HepG2 (cell line): ENCODE data around the gene PIGO. TPM values are rescaled to one million over a fixed set of nuclear protein-coding genes. Genes with fewer than 3 reads are reported as not detected.

Experiments
- FOXC1 ChIP-seq: sonication (generic); formaldehyde crosslinking; IDR thresholded peaks from 2 replicates; pipeline ENCODE4 v1.8.0; 2022; ENCODE audit warnings: mild to moderate bottlenecking, missing genetic modification reagents, borderline replicate concordance
- GLI4 ChIP-seq: sonication (generic); formaldehyde crosslinking; IDR thresholded peaks from 2 replicates; pipeline ENCODE4 v1.5.1; 2020; ENCODE audit warnings: missing genetic modification reagents, mild to moderate bottlenecking, moderate library complexity, borderline replicate concordance
- HOXD1 ChIP-seq: sonication (generic); formaldehyde crosslinking; IDR thresholded peaks from 2 replicates; pipeline ENCODE4 v1.5.0; 2020; ENCODE audit warnings: missing genetic modification reagents
- PHF21A ChIP-seq: sonication (generic); formaldehyde crosslinking; IDR thresholded peaks from 2 replicates; pipeline ENCODE4 v1.5.0; 2020; ENCODE audit warnings: mild to moderate bottlenecking, missing genetic modification reagents
- ZNF124 ChIP-seq: sonication (generic); formaldehyde crosslinking; IDR thresholded peaks from 2 replicates; pipeline ENCODE4 v1.4.0; 2020; ENCODE audit warnings: missing genetic modification reagents
- ZNF33B ChIP-seq: sonication (generic); formaldehyde crosslinking; IDR thresholded peaks from 2 replicates; pipeline ENCODE4 v1.5.1; 2020; ENCODE audit warnings: mild to moderate bottlenecking, missing genetic modification reagents
- ZNF354B ChIP-seq: sonication (generic); formaldehyde crosslinking; IDR thresholded peaks from 2 replicates; pipeline ENCODE4 v1.8.0; 2022; ENCODE audit warnings: mild to moderate bottlenecking, missing genetic modification reagents
- ZNF383 ChIP-seq: sonication (generic); formaldehyde crosslinking; IDR thresholded peaks from 2 replicates; pipeline ENCODE4 v1.4.0; 2020; ENCODE audit warnings: missing genetic modification reagents, mild to moderate bottlenecking, borderline replicate concordance
- ZNF572 ChIP-seq: sonication (generic); formaldehyde crosslinking; IDR thresholded peaks from 2 replicates; pipeline ENCODE4 v1.5.1; 2020; ENCODE audit warnings: mild to moderate bottlenecking, missing genetic modification reagents
- ZNF619 ChIP-seq: sonication (generic); formaldehyde crosslinking; IDR thresholded peaks from 2 replicates; pipeline ENCODE4 v1.4.0; 2020; ENCODE audit warnings: mild to moderate bottlenecking, missing genetic modification reagents
- ZNF746 ChIP-seq: sonication (generic); formaldehyde crosslinking; IDR thresholded peaks from 2 replicates; pipeline ENCODE4 v1.8.0; 2022; ENCODE audit warnings: mild to moderate bottlenecking, missing genetic modification reagents
- ZSCAN22 ChIP-seq: sonication (generic); formaldehyde crosslinking; IDR thresholded peaks from 2 replicates; pipeline ENCODE4 v1.4.0; 2020; ENCODE audit warnings: mild to moderate bottlenecking, missing genetic modification reagents
- polyA plus RNA-seq, 8 experiments: library from polyadenylated mRNA; depleted of rRNA in 3 of 8; stranded (reverse) in 7 of 8; unstranded in 1 of 8; fragments of >200 nt; fragmentation: Illumina TruSeq in 4 of 8; extraction: Trizol in 4 of 8; gene quantifications; 2 replicates each; pipeline versions ENCODE4 v1.2.1 to v1.2.3, GENCODE V29; 2011 to 2016; ENCODE audit warnings: low read depth in 4 of 8, missing spikeins in 1 of 8, mixed read lengths in 1 of 8; ENCODE audit not compliant: insufficient read depth in 1 of 8
- total RNA-seq, 5 experiments: library from RNA; depleted of rRNA; stranded (reverse); fragments of >200 nt; fragmentation: Illumina TruSeq; extraction: Trizol; gene quantifications; 2 replicates each; pipeline ENCODE4 v1.2.3, GENCODE V29; 2016; ENCODE audit warnings: low read depth in 1 of 5
- TF ChIP-seq, protein P1 (sequence below): sonication (generic); formaldehyde crosslinking; IDR thresholded peaks from 2 replicates; pipeline ENCODE4; 2020; ENCODE audit warnings: missing genetic modification reagents, mild to moderate bottlenecking, borderline replicate concordance
- TF ChIP-seq, protein P2 (sequence below): sonication (generic); formaldehyde crosslinking; IDR thresholded peaks from 2 replicates; pipeline ENCODE4 v1.5.0; 2020; ENCODE audit warnings: mild to moderate bottlenecking, missing genetic modification reagents, borderline replicate concordance
- TF ChIP-seq, protein P3 (sequence below): sonication (generic); formaldehyde crosslinking; IDR thresholded peaks from 2 replicates; pipeline ENCODE4 v1.8.0; 2022; ENCODE audit warnings: mild to moderate bottlenecking, missing genetic modification reagents, moderate library complexity
- TF ChIP-seq, protein P4 (sequence below): sonication (generic); formaldehyde crosslinking; IDR thresholded peaks from 2 replicates; pipeline ENCODE4 v1.9.0; 2021; ENCODE audit warnings: missing genetic modification reagents, mild to moderate bottlenecking, borderline replicate concordance

PIGO gene
- total and polyA plus RNA-seq, 2 of the 13 experiments (the other 11 are each of a cell fraction or from before 2014, with no cell fraction given): 20.5 to 26.2 TPM

DNA sequence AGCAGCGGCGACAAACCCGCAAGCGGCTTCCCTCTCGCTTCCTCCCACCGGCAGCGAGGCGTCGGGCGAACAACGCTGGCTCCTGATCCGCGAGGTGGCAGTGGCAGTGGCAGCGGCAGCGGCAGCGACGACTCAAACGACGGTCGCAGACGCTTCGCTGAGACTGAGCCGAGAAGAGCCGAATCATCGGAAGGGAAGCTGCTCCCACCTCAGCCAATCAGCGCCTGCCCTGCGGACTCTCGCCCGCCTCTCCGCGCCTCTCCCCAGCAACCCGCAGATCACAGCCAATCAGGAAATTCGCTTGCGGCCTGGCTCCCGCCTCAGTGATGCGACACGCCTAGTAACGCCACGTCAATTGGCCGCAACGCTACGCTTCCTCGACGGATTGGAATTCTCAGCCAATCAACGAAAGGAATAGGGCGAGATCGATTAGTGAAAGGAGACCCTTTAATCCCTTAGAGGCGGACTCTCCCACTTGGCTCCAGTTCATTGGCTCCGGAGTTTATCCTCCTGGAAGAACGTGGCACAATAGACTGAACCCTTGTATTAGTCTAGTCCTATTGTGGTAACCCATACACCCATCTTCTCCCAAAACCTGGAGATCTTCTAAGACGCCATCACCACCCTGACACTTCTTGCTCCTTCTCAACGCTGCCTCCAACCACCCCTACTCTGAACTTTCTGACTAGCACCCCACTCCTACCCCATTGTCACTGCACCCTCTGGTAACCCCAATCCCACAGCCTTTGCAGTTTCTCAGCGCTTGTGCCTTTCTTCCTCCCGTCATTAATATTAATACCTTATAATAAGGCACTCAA is 23.7 kb downstream of the PIGO start, which contains the start of gene VCP (continued):
- TF ChIP-seq, protein P1, sequence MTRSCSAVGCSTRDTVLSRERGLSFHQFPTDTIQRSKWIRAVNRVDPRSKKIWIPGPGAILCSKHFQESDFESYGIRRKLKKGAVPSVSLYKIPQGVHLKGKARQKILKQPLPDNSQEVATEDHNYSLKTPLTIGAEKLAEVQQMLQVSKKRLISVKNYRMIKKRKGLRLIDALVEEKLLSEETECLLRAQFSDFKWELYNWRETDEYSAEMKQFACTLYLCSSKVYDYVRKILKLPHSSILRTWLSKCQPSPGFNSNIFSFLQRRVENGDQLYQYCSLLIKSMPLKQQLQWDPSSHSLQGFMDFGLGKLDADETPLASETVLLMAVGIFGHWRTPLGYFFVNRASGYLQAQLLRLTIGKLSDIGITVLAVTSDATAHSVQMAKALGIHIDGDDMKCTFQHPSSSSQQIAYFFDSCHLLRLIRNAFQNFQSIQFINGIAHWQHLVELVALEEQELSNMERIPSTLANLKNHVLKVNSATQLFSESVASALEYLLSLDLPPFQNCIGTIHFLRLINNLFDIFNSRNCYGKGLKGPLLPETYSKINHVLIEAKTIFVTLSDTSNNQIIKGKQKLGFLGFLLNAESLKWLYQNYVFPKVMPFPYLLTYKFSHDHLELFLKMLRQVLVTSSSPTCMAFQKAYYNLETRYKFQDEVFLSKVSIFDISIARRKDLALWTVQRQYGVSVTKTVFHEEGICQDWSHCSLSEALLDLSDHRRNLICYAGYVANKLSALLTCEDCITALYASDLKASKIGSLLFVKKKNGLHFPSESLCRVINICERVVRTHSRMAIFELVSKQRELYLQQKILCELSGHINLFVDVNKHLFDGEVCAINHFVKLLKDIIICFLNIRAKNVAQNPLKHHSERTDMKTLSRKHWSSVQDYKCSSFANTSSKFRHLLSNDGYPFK (CRISPR knock-in tag): no peak
- peak; percentile 95 for TF ChIP-seq PHF21A (CRISPR knock-in tag)
- no peak for TF ChIP-seq GLI4 (CRISPR knock-in tag)
- TF ChIP-seq, protein P2, sequence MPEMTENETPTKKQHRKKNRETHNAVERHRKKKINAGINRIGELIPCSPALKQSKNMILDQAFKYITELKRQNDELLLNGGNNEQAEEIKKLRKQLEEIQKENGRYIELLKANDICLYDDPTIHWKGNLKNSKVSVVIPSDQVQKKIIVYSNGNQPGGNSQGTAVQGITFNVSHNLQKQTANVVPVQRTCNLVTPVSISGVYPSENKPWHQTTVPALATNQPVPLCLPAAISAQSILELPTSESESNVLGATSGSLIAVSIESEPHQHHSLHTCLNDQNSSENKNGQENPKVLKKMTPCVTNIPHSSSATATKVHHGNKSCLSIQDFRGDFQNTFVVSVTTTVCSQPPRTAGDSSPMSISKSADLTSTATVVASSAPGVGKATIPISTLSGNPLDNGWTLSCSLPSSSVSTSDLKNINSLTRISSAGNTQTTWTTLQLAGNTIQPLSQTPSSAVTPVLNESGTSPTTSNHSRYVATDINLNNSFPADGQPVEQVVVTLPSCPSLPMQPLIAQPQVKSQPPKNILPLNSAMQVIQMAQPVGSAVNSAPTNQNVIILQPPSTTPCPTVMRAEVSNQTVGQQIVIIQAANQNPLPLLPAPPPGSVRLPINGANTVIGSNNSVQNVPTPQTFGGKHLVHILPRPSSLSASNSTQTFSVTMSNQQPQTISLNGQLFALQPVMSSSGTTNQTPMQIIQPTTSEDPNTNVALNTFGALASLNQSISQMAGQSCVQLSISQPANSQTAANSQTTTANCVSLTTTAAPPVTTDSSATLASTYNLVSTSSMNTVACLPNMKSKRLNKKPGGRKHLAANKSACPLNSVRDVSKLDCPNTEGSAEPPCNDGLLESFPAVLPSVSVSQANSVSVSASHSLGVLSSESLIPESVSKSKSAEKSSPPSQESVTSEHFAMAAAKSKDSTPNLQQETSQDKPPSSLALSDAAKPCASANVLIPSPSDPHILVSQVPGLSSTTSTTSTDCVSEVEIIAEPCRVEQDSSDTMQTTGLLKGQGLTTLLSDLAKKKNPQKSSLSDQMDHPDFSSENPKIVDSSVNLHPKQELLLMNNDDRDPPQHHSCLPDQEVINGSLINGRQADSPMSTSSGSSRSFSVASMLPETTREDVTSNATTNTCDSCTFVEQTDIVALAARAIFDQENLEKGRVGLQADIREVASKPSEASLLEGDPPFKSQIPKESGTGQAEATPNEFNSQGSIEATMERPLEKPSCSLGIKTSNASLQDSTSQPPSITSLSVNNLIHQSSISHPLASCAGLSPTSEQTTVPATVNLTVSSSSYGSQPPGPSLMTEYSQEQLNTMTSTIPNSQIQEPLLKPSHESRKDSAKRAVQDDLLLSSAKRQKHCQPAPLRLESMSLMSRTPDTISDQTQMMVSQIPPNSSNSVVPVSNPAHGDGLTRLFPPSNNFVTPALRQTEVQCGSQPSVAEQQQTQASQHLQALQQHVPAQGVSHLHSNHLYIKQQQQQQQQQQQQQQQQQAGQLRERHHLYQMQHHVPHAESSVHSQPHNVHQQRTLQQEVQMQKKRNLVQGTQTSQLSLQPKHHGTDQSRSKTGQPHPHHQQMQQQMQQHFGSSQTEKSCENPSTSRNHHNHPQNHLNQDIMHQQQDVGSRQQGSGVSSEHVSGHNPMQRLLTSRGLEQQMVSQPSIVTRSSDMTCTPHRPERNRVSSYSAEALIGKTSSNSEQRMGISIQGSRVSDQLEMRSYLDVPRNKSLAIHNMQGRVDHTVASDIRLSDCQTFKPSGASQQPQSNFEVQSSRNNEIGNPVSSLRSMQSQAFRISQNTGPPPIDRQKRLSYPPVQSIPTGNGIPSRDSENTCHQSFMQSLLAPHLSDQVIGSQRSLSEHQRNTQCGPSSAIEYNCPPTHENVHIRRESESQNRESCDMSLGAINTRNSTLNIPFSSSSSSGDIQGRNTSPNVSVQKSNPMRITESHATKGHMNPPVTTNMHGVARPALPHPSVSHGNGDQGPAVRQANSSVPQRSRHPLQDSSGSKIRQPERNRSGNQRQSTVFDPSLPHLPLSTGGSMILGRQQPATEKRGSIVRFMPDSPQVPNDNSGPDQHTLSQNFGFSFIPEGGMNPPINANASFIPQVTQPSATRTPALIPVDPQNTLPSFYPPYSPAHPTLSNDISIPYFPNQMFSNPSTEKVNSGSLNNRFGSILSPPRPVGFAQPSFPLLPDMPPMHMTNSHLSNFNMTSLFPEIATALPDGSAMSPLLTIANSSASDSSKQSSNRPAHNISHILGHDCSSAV (CRISPR knock-in tag): no peak
- TF ChIP-seq, protein P3, sequence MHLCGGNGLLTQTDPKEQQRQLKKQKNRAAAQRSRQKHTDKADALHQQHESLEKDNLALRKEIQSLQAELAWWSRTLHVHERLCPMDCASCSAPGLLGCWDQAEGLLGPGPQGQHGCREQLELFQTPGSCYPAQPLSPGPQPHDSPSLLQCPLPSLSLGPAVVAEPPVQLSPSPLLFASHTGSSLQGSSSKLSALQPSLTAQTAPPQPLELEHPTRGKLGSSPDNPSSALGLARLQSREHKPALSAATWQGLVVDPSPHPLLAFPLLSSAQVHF (CRISPR knock-in tag): no peak
- TF ChIP-seq ZNF354B (CRISPR knock-in tag): no peak
- TF ChIP-seq ZNF572 (CRISPR knock-in tag): no peak
- no peak for TF ChIP-seq FOXC1 (CRISPR knock-in tag)
- no peak for TF ChIP-seq ZNF619
- TF ChIP-seq ZNF746 (CRISPR knock-in tag): no peak
- TF ChIP-seq, protein P4, sequence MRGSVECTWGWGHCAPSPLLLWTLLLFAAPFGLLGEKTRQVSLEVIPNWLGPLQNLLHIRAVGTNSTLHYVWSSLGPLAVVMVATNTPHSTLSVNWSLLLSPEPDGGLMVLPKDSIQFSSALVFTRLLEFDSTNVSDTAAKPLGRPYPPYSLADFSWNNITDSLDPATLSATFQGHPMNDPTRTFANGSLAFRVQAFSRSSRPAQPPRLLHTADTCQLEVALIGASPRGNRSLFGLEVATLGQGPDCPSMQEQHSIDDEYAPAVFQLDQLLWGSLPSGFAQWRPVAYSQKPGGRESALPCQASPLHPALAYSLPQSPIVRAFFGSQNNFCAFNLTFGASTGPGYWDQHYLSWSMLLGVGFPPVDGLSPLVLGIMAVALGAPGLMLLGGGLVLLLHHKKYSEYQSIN (CRISPR knock-in tag): no peak
- TF ChIP-seq HOXD1: peak; percentile 78
- TF ChIP-seq ZSCAN22 (CRISPR knock-in tag): no peak
- no peak for TF ChIP-seq ZNF383 (CRISPR knock-in tag)
- TF ChIP-seq ZNF33B: peak; percentile 50; the same call in 1 of the 2 replicates
- no peak; the same call in 1 of the 2 replicates for TF ChIP-seq ZNF124 (CRISPR knock-in tag)
